ENCODE results near the gene RAPGEF6.

GRCh38 chr5:131488463-131488862 is 146.6 kb downstream of the RAPGEF6 start:
- TF ChIP-seq POLR2A (IDR thresholded peaks at IDR 0.05; ENCODE audit: low read length) (no peak), GATA1 (IDR thresholded peaks at IDR 0.05; ENCODE audit: low read depth, low read length) (no peak)

Data from erythroblast (primary cell).